ENCODE data around the gene TIMP2. TPM values are rescaled to one million over a fixed set of nuclear protein-coding genes. Genes with fewer than 3 reads are reported as not detected.

TIMP2 gene
- total and polyA plus RNA-seq, 2 of the 13 experiments (the other 11 are each of a cell fraction or from before 2014, with no cell fraction given): 3.8 to 8.5 TPM

GRCh38 chr17:78831688-78832540 lies 93.3 kb downstream of the TIMP2 start (continued):
- peak; percentile 53; the same call in 1 of the 2 replicates for TF ChIP-seq PPARG (CRISPR knock-in tag; conservative IDR thresholded peaks at IDR 0.05)
- TF ChIP-seq ZFP37 (CRISPR knock-in tag; IDR thresholded peaks at IDR 0.05; ENCODE audit: borderline replicate concordance): 0 out of 2 replicates have a peak, but pooled peaks have one; percentile 38
- TF ChIP-seq, protein P1, sequence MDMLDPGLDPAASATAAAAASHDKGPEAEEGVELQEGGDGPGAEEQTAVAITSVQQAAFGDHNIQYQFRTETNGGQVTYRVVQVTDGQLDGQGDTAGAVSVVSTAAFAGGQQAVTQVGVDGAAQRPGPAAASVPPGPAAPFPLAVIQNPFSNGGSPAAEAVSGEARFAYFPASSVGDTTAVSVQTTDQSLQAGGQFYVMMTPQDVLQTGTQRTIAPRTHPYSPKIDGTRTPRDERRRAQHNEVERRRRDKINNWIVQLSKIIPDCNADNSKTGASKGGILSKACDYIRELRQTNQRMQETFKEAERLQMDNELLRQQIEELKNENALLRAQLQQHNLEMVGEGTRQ (IDR thresholded peaks at IDR 0.05; ENCODE audit: low read depth, low read length): no peak
- TF ChIP-seq, protein P1 (CRISPR knock-in tag; IDR thresholded peaks at IDR 0.05; ENCODE audit: borderline replicate concordance): peak; percentile 61; the same call in 1 of the 2 replicates
- TF ChIP-seq, protein P2, sequence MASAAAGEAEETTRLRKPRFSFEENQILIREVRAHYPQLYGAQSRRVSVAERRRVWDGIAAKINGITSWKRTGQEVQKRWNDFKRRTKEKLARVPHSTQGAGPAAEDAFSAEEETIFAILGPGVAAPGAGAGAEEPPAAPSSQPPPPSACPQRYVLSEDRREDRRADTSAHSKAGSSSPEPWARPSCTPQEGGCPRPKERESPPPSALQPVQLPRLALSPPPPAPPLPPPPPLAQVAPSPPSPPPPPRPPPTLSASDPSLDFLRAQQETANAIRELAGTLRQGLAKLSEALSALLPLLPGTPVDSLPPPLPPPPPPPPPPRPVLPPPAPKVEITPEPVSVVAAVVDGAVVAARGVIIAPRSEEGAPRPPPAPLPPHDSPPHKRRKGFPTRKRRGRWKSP (CRISPR knock-in tag; IDR thresholded peaks at IDR 0.05): peak; percentile 80; the same call in 1 of the 2 replicates
- no peak for TF ChIP-seq ZNF562 (CRISPR knock-in tag; IDR thresholded peaks at IDR 0.05; ENCODE audit: borderline replicate concordance)
- no peak for TF ChIP-seq ZNF446 (CRISPR knock-in tag; IDR thresholded peaks at IDR 0.05)
- peak; percentile 48; the same call in 1 of the 2 replicates for TF ChIP-seq ZNF709 (CRISPR knock-in tag; IDR thresholded peaks at IDR 0.05)
- no peak for TF ChIP-seq NR2F6 (IDR thresholded peaks at IDR 0.05)
- TF ChIP-seq NR2F6 (CRISPR knock-in tag; IDR thresholded peaks at IDR 0.05): peak; percentile 13; the same call in 1 of the 2 replicates
- TF ChIP-seq, protein P3, sequence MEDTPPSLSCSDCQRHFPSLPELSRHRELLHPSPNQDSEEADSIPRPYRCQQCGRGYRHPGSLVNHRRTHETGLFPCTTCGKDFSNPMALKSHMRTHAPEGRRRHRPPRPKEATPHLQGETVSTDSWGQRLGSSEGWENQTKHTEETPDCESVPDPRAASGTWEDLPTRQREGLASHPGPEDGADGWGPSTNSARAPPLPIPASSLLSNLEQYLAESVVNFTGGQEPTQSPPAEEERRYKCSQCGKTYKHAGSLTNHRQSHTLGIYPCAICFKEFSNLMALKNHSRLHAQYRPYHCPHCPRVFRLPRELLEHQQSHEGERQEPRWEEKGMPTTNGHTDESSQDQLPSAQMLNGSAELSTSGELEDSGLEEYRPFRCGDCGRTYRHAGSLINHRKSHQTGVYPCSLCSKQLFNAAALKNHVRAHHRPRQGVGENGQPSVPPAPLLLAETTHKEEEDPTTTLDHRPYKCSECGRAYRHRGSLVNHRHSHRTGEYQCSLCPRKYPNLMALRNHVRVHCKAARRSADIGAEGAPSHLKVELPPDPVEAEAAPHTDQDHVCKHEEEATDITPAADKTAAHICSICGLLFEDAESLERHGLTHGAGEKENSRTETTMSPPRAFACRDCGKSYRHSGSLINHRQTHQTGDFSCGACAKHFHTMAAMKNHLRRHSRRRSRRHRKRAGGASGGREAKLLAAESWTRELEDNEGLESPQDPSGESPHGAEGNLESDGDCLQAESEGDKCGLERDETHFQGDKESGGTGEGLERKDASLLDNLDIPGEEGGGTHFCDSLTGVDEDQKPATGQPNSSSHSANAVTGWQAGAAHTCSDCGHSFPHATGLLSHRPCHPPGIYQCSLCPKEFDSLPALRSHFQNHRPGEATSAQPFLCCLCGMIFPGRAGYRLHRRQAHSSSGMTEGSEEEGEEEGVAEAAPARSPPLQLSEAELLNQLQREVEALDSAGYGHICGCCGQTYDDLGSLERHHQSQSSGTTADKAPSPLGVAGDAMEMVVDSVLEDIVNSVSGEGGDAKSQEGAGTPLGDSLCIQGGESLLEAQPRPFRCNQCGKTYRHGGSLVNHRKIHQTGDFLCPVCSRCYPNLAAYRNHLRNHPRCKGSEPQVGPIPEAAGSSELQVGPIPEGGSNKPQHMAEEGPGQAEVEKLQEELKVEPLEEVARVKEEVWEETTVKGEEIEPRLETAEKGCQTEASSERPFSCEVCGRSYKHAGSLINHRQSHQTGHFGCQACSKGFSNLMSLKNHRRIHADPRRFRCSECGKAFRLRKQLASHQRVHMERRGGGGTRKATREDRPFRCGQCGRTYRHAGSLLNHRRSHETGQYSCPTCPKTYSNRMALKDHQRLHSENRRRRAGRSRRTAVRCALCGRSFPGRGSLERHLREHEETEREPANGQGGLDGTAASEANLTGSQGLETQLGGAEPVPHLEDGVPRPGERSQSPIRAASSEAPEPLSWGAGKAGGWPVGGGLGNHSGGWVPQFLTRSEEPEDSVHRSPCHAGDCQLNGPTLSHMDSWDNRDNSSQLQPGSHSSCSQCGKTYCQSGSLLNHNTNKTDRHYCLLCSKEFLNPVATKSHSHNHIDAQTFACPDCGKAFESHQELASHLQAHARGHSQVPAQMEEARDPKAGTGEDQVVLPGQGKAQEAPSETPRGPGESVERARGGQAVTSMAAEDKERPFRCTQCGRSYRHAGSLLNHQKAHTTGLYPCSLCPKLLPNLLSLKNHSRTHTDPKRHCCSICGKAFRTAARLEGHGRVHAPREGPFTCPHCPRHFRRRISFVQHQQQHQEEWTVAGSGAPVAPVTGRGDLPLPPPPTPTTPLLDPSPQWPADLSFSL (CRISPR knock-in tag; IDR thresholded peaks at IDR 0.05): no peak
- no peak for TF ChIP-seq FOXA1 (IDR thresholded peaks at IDR 0.05)
- peak; percentile 68 for TF ChIP-seq FOXA1 (CRISPR knock-in tag; IDR thresholded peaks at IDR 0.05)
- TF ChIP-seq ARNT2 (CRISPR knock-in tag; IDR thresholded peaks at IDR 0.05; ENCODE audit: low read depth): peak; percentile 66; the same call in 1 of the 2 replicates
- TF ChIP-seq, protein P4, sequence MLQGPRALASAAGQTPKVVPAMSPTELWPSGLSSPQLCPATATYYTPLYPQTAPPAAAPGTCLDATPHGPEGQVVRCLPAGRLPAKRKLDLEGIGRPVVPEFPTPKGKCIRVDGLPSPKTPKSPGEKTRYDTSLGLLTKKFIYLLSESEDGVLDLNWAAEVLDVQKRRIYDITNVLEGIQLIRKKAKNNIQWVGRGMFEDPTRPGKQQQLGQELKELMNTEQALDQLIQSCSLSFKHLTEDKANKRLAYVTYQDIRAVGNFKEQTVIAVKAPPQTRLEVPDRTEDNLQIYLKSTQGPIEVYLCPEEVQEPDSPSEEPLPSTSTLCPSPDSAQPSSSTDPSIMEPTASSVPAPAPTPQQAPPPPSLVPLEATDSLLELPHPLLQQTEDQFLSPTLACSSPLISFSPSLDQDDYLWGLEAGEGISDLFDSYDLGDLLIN (CRISPR knock-in tag; IDR thresholded peaks at IDR 0.05; ENCODE audit: borderline replicate concordance): no peak
- TF ChIP-seq BCL6 (CRISPR knock-in tag; IDR thresholded peaks at IDR 0.05): peak; percentile 54; the same call in 1 of the 2 replicates
